HepG2 (cell line): ENCODE results near the gene PMVK. TPM values are rescaled to one million over a fixed set of nuclear protein-coding genes. Genes with fewer than 3 reads are reported as not detected.

Experiments used
- ATF7-NPFF ChIP-seq: sonication (generic); formaldehyde crosslinking; IDR thresholded peaks from 2 replicates; pipeline ENCODE4 v1.8.1; 2023; ENCODE audit warnings: mild to moderate bottlenecking, low read depth, missing genetic modification reagents, moderate library complexity
- BCL6 ChIP-seq: IDR thresholded peaks from 2 replicates; pipeline ENCODE4 v1.6.1; 2016; ENCODE audit warnings: missing genetic modification reagents, missing compliant biosample characterization
- CENPT ChIP-seq: sonication (generic); formaldehyde crosslinking; IDR thresholded peaks from 2 replicates; pipeline ENCODE4 v1.8.0; 2022; ENCODE audit warnings: low read depth, mild to moderate bottlenecking, moderate library complexity, missing genetic modification reagents
- ELF3 ChIP-seq: IDR thresholded peaks from 2 replicates; pipeline ENCODE4 v1.6.1; 2016; ENCODE audit warnings: missing genetic modification reagents, missing compliant biosample characterization
- ESRRA ChIP-seq: sonication (generic); formaldehyde crosslinking; IDR thresholded peaks from 2 replicates; pipeline ENCODE4 v1.5.1; 2020; ENCODE audit warnings: mild to moderate bottlenecking, low read depth, missing genetic modification reagents
- MAFG ChIP-seq: sonication (generic); formaldehyde crosslinking; IDR thresholded peaks from 2 replicates; pipeline ENCODE4 v1.5.1; 2020; ENCODE audit warnings: mild to moderate bottlenecking, missing genetic modification reagents
- MED13 ChIP-seq: sonication (generic); formaldehyde crosslinking; IDR thresholded peaks from 2 replicates; pipeline ENCODE4 v1.5.0; 2020; ENCODE audit warnings: missing genetic modification reagents
- NFRKB ChIP-seq: fragments of 450-650 bp; IDR thresholded peaks from 2 replicates; pipeline ENCODE4 v1.6.1; 2017
- SALL2 ChIP-seq: sonication (generic); formaldehyde crosslinking; IDR thresholded peaks from 2 replicates; pipeline ENCODE4 v1.8.1; 2023; ENCODE audit warnings: mild to moderate bottlenecking, missing genetic modification reagents, inconsistent platforms
- SIN3A ChIP-seq: IDR thresholded peaks from 2 replicates; pipeline ENCODE4 v1.6.1; 2011; ENCODE audit warnings: low read depth, mild to moderate bottlenecking, control low read depth, low read length, borderline replicate concordance
- SIX1 ChIP-seq: sonication (generic); formaldehyde crosslinking; IDR thresholded peaks from 2 replicates; pipeline ENCODE4 v1.4.0; 2020; ENCODE audit warnings: missing genetic modification reagents, borderline replicate concordance
- SP1 ChIP-seq, 2 experiments: fragments of 450-650 bp in 1 of 2; sonication (generic) in 1 of 2; formaldehyde crosslinking in 1 of 2; IDR thresholded peaks; 2 replicates each; pipeline versions ENCODE4 v1.4.0 to v1.6.1; 2016 to 2020; ENCODE audit warnings: missing genetic modification reagents in 1 of 2
- SRSF9 ChIP-seq: fragments of 200-400 bp; formaldehyde crosslinking; IDR thresholded peaks from 2 replicates; pipeline ENCODE4 v1.6.1; 2018; ENCODE audit warnings: borderline replicate concordance, mild to moderate bottlenecking, low read depth, low read length; ENCODE audit not compliant: insufficient read depth, poor library complexity, severe bottlenecking
- TEAD2 ChIP-seq: sonication (generic); formaldehyde crosslinking; IDR thresholded peaks from 2 replicates; pipeline ENCODE4 v1.9.0; 2021; ENCODE audit warnings: missing genetic modification reagents
- ZNF264 ChIP-seq: sonication (generic); formaldehyde crosslinking; IDR thresholded peaks from 2 replicates; pipeline ENCODE4 v1.4.0; 2020; ENCODE audit warnings: missing genetic modification reagents
- ZNF335 ChIP-seq: sonication (generic); formaldehyde crosslinking; IDR thresholded peaks from 2 replicates; pipeline ENCODE4 v1.4.0; 2020; ENCODE audit warnings: missing genetic modification reagents
- ZNF484 ChIP-seq: sonication (generic); formaldehyde crosslinking; IDR thresholded peaks from 2 replicates; pipeline ENCODE4 v1.5.1; 2020; ENCODE audit warnings: mild to moderate bottlenecking, low read depth, missing genetic modification reagents, borderline replicate concordance
- ZNF557 ChIP-seq: sonication (generic); formaldehyde crosslinking; IDR thresholded peaks from 2 replicates; pipeline ENCODE4 v1.4.0; 2020; ENCODE audit warnings: missing genetic modification reagents
- ZNF616 ChIP-seq: sonication (generic); formaldehyde crosslinking; IDR thresholded peaks from 2 replicates; pipeline ENCODE4 v1.5.0; 2020; ENCODE audit warnings: low read depth, mild to moderate bottlenecking, missing genetic modification reagents
- ZNF816 ChIP-seq: sonication (generic); formaldehyde crosslinking; IDR thresholded peaks from 2 replicates; pipeline ENCODE4 v1.8.0; 2022; ENCODE audit warnings: missing genetic modification reagents, mild to moderate bottlenecking, borderline replicate concordance
- polyA plus RNA-seq, 8 experiments: library from polyadenylated mRNA; depleted of rRNA in 3 of 8; stranded (reverse) in 7 of 8; unstranded in 1 of 8; fragments of >200 nt; fragmentation: Illumina TruSeq in 4 of 8; extraction: Trizol in 4 of 8; gene quantifications; 2 replicates each; pipeline versions ENCODE4 v1.2.1 to v1.2.3, GENCODE V29; 2011 to 2016; ENCODE audit warnings: low read depth in 4 of 8, missing spikeins in 1 of 8, mixed read lengths in 1 of 8; ENCODE audit not compliant: insufficient read depth in 1 of 8
- total RNA-seq, 5 experiments: library from RNA; depleted of rRNA; stranded (reverse); fragments of >200 nt; fragmentation: Illumina TruSeq; extraction: Trizol; gene quantifications; 2 replicates each; pipeline ENCODE4 v1.2.3, GENCODE V29; 2016; ENCODE audit warnings: low read depth in 1 of 5
- TF ChIP-seq, protein P1 (sequence below): sonication (generic); formaldehyde crosslinking; IDR thresholded peaks from 2 replicates; pipeline ENCODE4 v1.4.0; 2020; ENCODE audit warnings: missing genetic modification reagents, mild to moderate bottlenecking, borderline replicate concordance
- TF ChIP-seq, protein P2 (sequence below): sonication (generic); formaldehyde crosslinking; IDR thresholded peaks from 2 replicates; pipeline ENCODE4 v1.4.0; 2020; ENCODE audit warnings: mild to moderate bottlenecking, missing genetic modification reagents
- TF ChIP-seq, protein P3 (sequence below): sonication (generic); formaldehyde crosslinking; IDR thresholded peaks from 2 replicates; pipeline ENCODE4 v1.5.0; 2020; ENCODE audit warnings: missing genetic modification reagents

The PMVK gene
- total and polyA plus RNA-seq, 2 of the 13 experiments (the other 11 are each of a cell fraction or from before 2014, with no cell fraction given), result 3.9 to 12.6 TPM

DNA sequence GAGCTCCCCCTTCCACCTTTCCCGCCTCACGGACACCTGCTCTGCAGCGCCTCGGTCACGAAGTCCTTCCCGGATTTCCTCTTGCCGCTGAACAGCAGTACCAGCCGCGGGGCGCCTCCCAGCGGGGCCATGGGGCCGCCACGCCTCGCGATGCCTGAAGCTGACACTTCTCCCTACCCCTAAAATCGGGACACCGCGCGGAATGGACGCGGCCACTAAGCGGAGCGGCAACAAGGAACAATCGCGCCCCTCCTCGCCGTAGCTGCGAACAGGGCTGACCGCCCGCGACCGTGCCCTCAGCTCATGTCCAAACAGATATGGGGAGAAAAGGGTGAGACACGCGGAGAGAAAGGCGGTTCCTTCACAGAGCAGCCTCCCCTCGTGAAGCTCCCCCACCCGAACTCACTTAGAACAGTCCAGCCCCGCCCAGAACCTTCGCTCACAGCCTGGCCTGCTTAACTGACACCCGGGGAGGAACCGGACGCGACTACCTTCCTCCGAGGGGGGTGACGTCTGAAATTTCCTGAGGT is at the start of gene PMVK (continued):
- TF ChIP-seq CENPT, result peak; percentile 99
- TF ChIP-seq SIX1, result peak; percentile 45; the same call in 1 of the 2 replicates
- peak; percentile 99 for TF ChIP-seq ZNF616 (CRISPR knock-in tag)
- peak; percentile 98 for TF ChIP-seq ELF3 (CRISPR knock-in tag)
- peak; percentile 97; the same call in 1 of the 2 replicates for TF ChIP-seq ZNF816 (CRISPR knock-in tag)
- TF ChIP-seq ESRRA, result peak; percentile 90
- no peak for TF ChIP-seq NFRKB
- peak; percentile 93; the same call in 1 of the 2 replicates for TF ChIP-seq ZNF484 (CRISPR knock-in tag)
- no peak for TF ChIP-seq SRSF9
- no peak for TF ChIP-seq MAFG
- TF ChIP-seq BCL6 (CRISPR knock-in tag), result peak; percentile 74
- TF ChIP-seq TEAD2, result peak; percentile 95
- TF ChIP-seq ZNF264, result peak; percentile 92
- TF ChIP-seq, protein P1, sequence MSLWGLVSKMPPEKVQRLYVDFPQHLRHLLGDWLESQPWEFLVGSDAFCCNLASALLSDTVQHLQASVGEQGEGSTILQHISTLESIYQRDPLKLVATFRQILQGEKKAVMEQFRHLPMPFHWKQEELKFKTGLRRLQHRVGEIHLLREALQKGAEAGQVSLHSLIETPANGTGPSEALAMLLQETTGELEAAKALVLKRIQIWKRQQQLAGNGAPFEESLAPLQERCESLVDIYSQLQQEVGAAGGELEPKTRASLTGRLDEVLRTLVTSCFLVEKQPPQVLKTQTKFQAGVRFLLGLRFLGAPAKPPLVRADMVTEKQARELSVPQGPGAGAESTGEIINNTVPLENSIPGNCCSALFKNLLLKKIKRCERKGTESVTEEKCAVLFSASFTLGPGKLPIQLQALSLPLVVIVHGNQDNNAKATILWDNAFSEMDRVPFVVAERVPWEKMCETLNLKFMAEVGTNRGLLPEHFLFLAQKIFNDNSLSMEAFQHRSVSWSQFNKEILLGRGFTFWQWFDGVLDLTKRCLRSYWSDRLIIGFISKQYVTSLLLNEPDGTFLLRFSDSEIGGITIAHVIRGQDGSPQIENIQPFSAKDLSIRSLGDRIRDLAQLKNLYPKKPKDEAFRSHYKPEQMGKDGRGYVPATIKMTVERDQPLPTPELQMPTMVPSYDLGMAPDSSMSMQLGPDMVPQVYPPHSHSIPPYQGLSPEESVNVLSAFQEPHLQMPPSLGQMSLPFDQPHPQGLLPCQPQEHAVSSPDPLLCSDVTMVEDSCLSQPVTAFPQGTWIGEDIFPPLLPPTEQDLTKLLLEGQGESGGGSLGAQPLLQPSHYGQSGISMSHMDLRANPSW (CRISPR knock-in tag), result no peak
- no peak for TF ChIP-seq SP1 (IDR thresholded peaks at IDR 0.05)
- TF ChIP-seq SP1 (CRISPR knock-in tag; IDR thresholded peaks at IDR 0.05), result peak; percentile 9; the same call in 1 of the 2 replicates
- TF ChIP-seq ZNF557 (CRISPR knock-in tag), result peak; percentile 97
- TF ChIP-seq, protein P2, sequence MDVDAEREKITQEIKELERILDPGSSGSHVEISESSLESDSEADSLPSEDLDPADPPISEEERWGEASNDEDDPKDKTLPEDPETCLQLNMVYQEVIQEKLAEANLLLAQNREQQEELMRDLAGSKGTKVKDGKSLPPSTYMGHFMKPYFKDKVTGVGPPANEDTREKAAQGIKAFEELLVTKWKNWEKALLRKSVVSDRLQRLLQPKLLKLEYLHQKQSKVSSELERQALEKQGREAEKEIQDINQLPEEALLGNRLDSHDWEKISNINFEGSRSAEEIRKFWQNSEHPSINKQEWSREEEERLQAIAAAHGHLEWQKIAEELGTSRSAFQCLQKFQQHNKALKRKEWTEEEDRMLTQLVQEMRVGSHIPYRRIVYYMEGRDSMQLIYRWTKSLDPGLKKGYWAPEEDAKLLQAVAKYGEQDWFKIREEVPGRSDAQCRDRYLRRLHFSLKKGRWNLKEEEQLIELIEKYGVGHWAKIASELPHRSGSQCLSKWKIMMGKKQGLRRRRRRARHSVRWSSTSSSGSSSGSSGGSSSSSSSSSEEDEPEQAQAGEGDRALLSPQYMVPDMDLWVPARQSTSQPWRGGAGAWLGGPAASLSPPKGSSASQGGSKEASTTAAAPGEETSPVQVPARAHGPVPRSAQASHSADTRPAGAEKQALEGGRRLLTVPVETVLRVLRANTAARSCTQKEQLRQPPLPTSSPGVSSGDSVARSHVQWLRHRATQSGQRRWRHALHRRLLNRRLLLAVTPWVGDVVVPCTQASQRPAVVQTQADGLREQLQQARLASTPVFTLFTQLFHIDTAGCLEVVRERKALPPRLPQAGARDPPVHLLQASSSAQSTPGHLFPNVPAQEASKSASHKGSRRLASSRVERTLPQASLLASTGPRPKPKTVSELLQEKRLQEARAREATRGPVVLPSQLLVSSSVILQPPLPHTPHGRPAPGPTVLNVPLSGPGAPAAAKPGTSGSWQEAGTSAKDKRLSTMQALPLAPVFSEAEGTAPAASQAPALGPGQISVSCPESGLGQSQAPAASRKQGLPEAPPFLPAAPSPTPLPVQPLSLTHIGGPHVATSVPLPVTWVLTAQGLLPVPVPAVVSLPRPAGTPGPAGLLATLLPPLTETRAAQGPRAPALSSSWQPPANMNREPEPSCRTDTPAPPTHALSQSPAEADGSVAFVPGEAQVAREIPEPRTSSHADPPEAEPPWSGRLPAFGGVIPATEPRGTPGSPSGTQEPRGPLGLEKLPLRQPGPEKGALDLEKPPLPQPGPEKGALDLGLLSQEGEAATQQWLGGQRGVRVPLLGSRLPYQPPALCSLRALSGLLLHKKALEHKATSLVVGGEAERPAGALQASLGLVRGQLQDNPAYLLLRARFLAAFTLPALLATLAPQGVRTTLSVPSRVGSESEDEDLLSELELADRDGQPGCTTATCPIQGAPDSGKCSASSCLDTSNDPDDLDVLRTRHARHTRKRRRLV, result peak; percentile 96; the same call in 1 of the 2 replicates
- TF ChIP-seq, protein P3, sequence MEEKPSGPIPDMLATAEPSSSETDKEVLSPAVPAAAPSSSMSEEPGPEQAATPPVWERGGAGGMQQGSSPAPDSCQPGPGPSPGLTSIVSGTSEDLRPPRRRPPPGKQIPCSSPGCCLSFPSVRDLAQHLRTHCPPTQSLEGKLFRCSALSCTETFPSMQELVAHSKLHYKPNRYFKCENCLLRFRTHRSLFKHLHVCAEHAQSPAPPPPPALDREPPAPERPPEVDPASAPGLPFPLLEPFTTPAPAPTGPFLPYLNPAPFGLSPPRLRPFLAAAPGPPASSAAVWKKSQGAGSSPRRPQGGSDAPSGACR (CRISPR knock-in tag), result peak; percentile 99
- peak; percentile 99 for TF ChIP-seq ATF7-NPFF (CRISPR knock-in tag)
- no peak for TF ChIP-seq SALL2 (CRISPR knock-in tag)
- no peak; the same call in 1 of the 2 replicates for TF ChIP-seq SIN3A
- peak; percentile 92; the same call in 1 of the 2 replicates for TF ChIP-seq MED13 (CRISPR knock-in tag)
- peak; percentile 93 for TF ChIP-seq ZNF335 (CRISPR knock-in tag)
